ENCODE measurements around the gene SMIM22.
A peak's percentile ranks its signal among the peaks of the same experiment; 100 is the strongest.

Gene SMIM22

GRCh38 chr16:4796982-4797804 is 2.0 kb downstream of the SMIM22 start:
- ATAC-seq: no peak

GRCh38 chr16:4797805-4798252 is 2.7 kb downstream of the SMIM22 start:
- no peak for ATAC-seq

GRCh38 chr16:4798456-4798855 is 3.3 kb downstream of the SMIM22 start:
- no peak for ATAC-seq

- no peak for ATAC-seq
Measured at GRCh38 chr16:4799171-4799855, 4.1 kb downstream of the SMIM22 start.

GRCh38 chr16:4800290-4801041 is 5.3 kb downstream of the SMIM22 start:
- ATAC-seq: no peak

- no peak for ATAC-seq
Measured at GRCh38 chr16:4801051-4801961, 6.1 kb downstream of the SMIM22 start.

GRCh38 chr16:4801962-4802658 is 6.9 kb downstream of the SMIM22 start, which contains the start of gene ROGDI:
Gene ROGDI, minus strand, starts transcription at chr16:4802633. Its CDS starts 62 bp downstream, at chr16:4802571.
- ATAC-seq: peak; percentile 61 to 64

- peak; percentile 93 to 96 for ATAC-seq
Measured at GRCh38 chr16:4802659-4803287, 7.6 kb downstream of the SMIM22 start.

GRCh38 chr16:4803401-4803844 is 8.3 kb downstream of the SMIM22 start:
- no peak for ATAC-seq

GRCh38 chr16:4803898-4804762 is 9.0 kb downstream of the SMIM22 start:
- no peak for ATAC-seq

- ATAC-seq: no peak
Measured at GRCh38 chr16:4805231-4805630, 10.1 kb downstream of the SMIM22 start.

GRCh38 chr16:4806280-4806679 is 11.1 kb downstream of the SMIM22 start:
- no peak for ATAC-seq

- no peak for ATAC-seq
Measured at GRCh38 chr16:4811242-4811641, 16.1 kb downstream of the SMIM22 start.

GRCh38 chr16:4811773-4812172 is 16.6 kb downstream of the SMIM22 start:
- no peak for ATAC-seq

- ATAC-seq: no peak
Measured at GRCh38 chr16:4813251-4814003, 18.3 kb downstream of the SMIM22 start.

- no peak for ATAC-seq
Measured at GRCh38 chr16:4814046-4814445, 18.9 kb downstream of the SMIM22 start.

- ATAC-seq: no peak
Measured at GRCh38 chr16:4814542-4815173, 19.5 kb downstream of the SMIM22 start.

- no peak for ATAC-seq
Measured at GRCh38 chr16:4820652-4821051, 25.5 kb downstream of the SMIM22 start.

- ATAC-seq: no peak
Measured at GRCh38 chr16:4825196-4825595, 30.0 kb downstream of the SMIM22 start.

All from activated CD4-positive, CD25-positive, alpha-beta regulatory T cell treated with anti-CD3 and anti-CD28 coated beads, Interleukin-2, amount 50 U/mL, for 24 hours (primary cell).